IPS-15b (cell line): ENCODE results near the gene HIVEP3.

Source experiments
- H3K27me3 ChIP-seq: one replicate; pipeline ENCODE4 v1.6.1; 2013; ENCODE audit warnings: low read length; ENCODE audit not compliant: control insufficient read depth, insufficient read depth
- H3K36me3 ChIP-seq: one replicate; pipeline ENCODE4 v1.6.1; 2013; ENCODE audit warnings: low read length; ENCODE audit not compliant: control insufficient read depth, insufficient read depth
- H3K4me1 ChIP-seq: one replicate; pipeline ENCODE4 v1.6.1; 2013; ENCODE audit warnings: mild to moderate bottlenecking, low read length; ENCODE audit not compliant: control insufficient read depth, insufficient read depth
- H3K4me3 ChIP-seq: one replicate; pipeline ENCODE4 v1.5.1; 2013; ENCODE audit warnings: low read depth, low read length
- H3K9ac ChIP-seq: one replicate; pipeline ENCODE4 v1.6.1; 2013; ENCODE audit warnings: low read depth, mild to moderate bottlenecking, low read length
- H3K9me3 ChIP-seq: one replicate; pipeline ENCODE4 v1.6.1; 2013; ENCODE audit warnings: mild to moderate bottlenecking, low read length; ENCODE audit not compliant: control insufficient read depth, insufficient read depth

The HIVEP3 gene

GRCh38 chr1:41537251-41537650 lies 381.5 kb downstream of the HIVEP3 start:
- Histone ChIP-seq H3K27me3 (no peaks in the 10 kb centered on the region), H3K9ac (no peak overlapping the region), H3K9me3 (no peaks in the 10 kb centered on the region), H3K4me3 (no peak overlapping the region), H3K36me3 (no peaks in the 10 kb centered on the region), H3K4me1 (no peaks in the 10 kb centered on the region)

GRCh38 chr1:41536361-41536802 lies 382.3 kb downstream of the HIVEP3 start:
- H3K4me3 ChIP-seq = no peak overlapping the region
- H3K4me1 ChIP-seq = no peaks in the 10 kb centered on the region
- no peaks in the 10 kb centered on the region for H3K27me3 ChIP-seq
- H3K9me3 ChIP-seq = no peaks in the 10 kb centered on the region
- H3K36me3 ChIP-seq = no peaks in the 10 kb centered on the region
- H3K9ac ChIP-seq = no peak overlapping the region

- Histone ChIP-seq H3K27me3 (no peaks in the 10 kb centered on the region), H3K9ac (no peak overlapping the region), H3K4me1 (no peaks in the 10 kb centered on the region), H3K36me3 (no peaks in the 10 kb centered on the region), H3K9me3 (no peaks in the 10 kb centered on the region), H3K4me3 (no peak overlapping the region)
These were observed 383.0 kb downstream of the HIVEP3 start for GRCh38 chr1:41535716-41536115.

- H3K4me3 ChIP-seq = no peak overlapping the region
- H3K9me3 ChIP-seq = no peaks in the 10 kb centered on the region
- no peaks in the 10 kb centered on the region for H3K27me3 ChIP-seq
- H3K36me3 ChIP-seq = no peaks in the 10 kb centered on the region
- H3K4me1 ChIP-seq = no peaks in the 10 kb centered on the region
- no peak overlapping the region for H3K9ac ChIP-seq
These were observed 383.4 kb downstream of the HIVEP3 start for GRCh38 chr1:41535276-41535675.

- Histone ChIP-seq H3K9me3 (no peaks in the 10 kb centered on the region), H3K9ac (no peak overlapping the region), H3K4me1 (no peaks in the 10 kb centered on the region), H3K36me3 (no peaks in the 10 kb centered on the region), H3K4me3 (no peak overlapping the region), H3K27me3 (no peaks in the 10 kb centered on the region)
These were observed 384.3 kb downstream of the HIVEP3 start for GRCh38 chr1:41534181-41535076.

GRCh38 chr1:41533731-41534080 lies 385.0 kb downstream of the HIVEP3 start:
- no peak overlapping the region for H3K9ac ChIP-seq
- H3K4me3 ChIP-seq = no peak overlapping the region
- H3K36me3 ChIP-seq = no peaks in the 10 kb centered on the region
- H3K4me1 ChIP-seq = no peaks in the 10 kb centered on the region
- no peaks in the 10 kb centered on the region for H3K9me3 ChIP-seq
- H3K27me3 ChIP-seq = no peaks in the 10 kb centered on the region

GRCh38 chr1:41533016-41533730 lies 385.5 kb downstream of the HIVEP3 start:
- Histone ChIP-seq H3K9ac (no peak overlapping the region), H3K4me1 (no peaks in the 10 kb centered on the region)

GRCh38 chr1:41532206-41532975 lies 386.3 kb downstream of the HIVEP3 start:
- Histone ChIP-seq H3K27me3 (no peaks in the 10 kb centered on the region), H3K9ac (no peak overlapping the region), H3K4me1 (no peaks in the 10 kb centered on the region)

More at GRCh38 chr1:41533016-41533730, 385.5 kb downstream of the HIVEP3 start:
- Histone ChIP-seq H3K27me3 (no peaks in the 10 kb centered on the region), H3K36me3 (no peaks in the 10 kb centered on the region), H3K4me3 (no peak overlapping the region), H3K9me3 (no peaks in the 10 kb centered on the region)

GRCh38 chr1:41530411-41530810 lies 388.3 kb downstream of the HIVEP3 start:
- H3K4me1 ChIP-seq = no peaks in the 10 kb centered on the region
- no peak overlapping the region for H3K4me3 ChIP-seq
- no peaks in the 10 kb centered on the region for H3K36me3 ChIP-seq
- no peaks in the 10 kb centered on the region for H3K9me3 ChIP-seq
- no peak overlapping the region for H3K9ac ChIP-seq
- no peaks in the 10 kb centered on the region for H3K27me3 ChIP-seq

More at GRCh38 chr1:41532206-41532975, 386.3 kb downstream of the HIVEP3 start:
- Histone ChIP-seq H3K4me3 (no peak overlapping the region), H3K9me3 (no peaks in the 10 kb centered on the region), H3K36me3 (no peaks in the 10 kb centered on the region)

- no peaks in the 10 kb centered on the region for H3K36me3 ChIP-seq
- no peak overlapping the region for H3K4me3 ChIP-seq
- no peak overlapping the region for H3K9ac ChIP-seq
- H3K27me3 ChIP-seq = no peaks in the 10 kb centered on the region
- H3K9me3 ChIP-seq = no peaks in the 10 kb centered on the region
- no peaks in the 10 kb centered on the region for H3K4me1 ChIP-seq
These were observed 388.9 kb downstream of the HIVEP3 start for GRCh38 chr1:41529621-41530395.
